Activated CD4-positive, alpha-beta T cell treated with anti-CD3 and anti-CD28 coated beads for 24 hours (primary cell): Measurements from ENCODE around the gene METTL9.
"Not testable (repeated sequence)": the region's sequence is repeated elsewhere in the genome, so short reads cannot be mapped to it uniquely, and the experiment has no call there.

Experiments
- DNase-seq, 2 donors: peaks; one replicate each; pipeline ENCODE4 v3.0.0-alpha.2; 2020; ENCODE audit warnings: low read depth in 2 of 2

The METTL9 gene

GRCh38 chr16:21659124-21659523 lies 59.7 kb downstream of the METTL9 start:
- no peak for DNase-seq

DNA sequence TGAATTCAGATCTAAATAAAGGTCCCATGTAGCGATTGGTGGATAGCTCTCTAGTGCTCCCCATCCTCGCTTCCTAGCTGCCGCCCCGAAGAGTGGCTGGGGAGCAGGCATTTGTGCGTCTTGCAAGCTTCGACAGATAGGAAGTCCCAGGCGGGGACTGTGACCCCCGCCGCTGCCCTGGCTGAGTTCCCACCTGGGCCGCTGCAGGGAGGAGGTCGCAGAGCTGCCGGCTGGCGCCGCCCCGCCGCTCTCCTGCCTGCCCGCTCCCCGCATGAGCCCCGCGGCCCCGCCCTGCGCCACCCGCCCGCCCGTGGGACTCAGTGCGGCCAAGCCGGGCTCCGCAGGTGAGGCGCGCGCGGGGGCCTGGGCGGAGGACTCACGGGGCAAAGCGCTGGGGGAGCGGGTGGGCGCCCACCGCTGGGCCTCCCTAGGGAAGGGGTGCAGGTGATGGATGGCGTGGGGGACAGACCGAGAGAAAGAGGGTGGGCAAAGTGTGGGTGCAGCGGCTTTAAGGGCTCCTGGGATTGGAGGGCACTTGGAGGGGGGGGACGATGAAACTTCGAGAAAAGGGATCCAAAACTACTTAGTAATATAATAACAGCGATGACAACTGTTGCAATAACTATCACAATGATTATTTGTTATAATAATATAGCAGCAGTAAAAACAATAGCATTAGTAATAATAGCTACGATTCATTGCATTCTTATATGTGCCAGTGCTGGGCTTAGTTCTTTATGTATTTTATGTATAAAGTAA lies 64.7 kb downstream of the METTL9 start, which contains the start of gene OTOA:
OTOA (plus strand) TSS at position 80 of the 759 bp plus-strand sequence. CDS start 14,547 bp downstream, outside the sequence.
- no peak for DNase-seq

DNA sequence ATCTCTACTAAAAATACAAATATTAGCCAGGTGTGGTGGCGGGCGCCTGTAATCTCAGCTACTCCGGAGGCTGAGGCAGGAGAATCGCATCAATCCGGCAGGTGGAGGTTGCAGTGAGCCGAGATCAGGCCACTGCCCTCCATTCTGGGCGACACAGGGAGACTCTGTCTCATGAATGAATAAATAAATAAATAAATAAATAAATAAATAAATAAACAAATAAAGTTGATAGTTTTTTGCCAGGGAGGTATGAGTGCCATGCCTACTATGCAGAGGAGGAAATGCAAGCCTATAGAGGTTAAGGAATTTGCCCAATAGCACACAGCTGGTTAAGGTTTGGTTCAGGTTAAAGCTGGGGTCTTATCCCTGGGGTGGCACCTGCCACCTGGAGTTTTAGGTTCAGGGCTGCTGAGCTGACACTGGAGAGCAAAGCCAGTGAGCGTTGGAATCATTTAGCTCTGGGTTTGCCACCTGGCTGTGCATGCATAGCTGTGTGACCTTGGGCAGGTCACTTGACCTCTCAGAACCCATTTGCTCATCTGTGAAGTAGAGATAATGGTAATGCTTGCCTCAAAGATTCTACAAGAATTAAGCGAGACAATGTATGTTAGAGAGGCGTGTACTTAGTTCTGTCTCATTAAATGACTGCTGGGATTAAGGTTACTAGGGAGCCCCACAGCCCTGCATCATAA lies 65.6 kb downstream of the METTL9 start:
- no peak for DNase-seq

- DNase-seq = no peak
Observed at GRCh38 chr16:21666772-21667171, 67.4 kb downstream of the METTL9 start.

DNA sequence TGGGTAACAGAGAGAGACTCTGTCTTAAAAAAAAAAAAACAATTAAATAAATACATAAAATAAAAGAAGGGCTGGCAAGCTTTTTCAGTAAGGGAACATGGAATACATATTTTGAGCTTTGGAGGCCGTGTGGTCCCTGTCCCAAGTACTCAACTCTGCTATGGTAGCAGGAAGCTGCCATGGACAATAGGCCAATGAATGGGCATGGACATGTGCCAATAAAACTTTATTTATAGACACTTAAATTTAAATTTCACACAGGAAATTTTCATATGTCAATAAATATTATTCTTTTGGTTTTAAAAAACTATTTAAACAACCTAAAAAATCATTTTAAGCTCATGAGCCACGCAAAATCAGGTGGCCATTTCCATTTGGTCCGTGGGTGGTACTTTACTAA lies 68.2 kb downstream of the METTL9 start:
- DNase-seq = no peak

- no peak for DNase-seq
Observed at GRCh38 chr16:21673469-21673868, 74.1 kb downstream of the METTL9 start.

DNA sequence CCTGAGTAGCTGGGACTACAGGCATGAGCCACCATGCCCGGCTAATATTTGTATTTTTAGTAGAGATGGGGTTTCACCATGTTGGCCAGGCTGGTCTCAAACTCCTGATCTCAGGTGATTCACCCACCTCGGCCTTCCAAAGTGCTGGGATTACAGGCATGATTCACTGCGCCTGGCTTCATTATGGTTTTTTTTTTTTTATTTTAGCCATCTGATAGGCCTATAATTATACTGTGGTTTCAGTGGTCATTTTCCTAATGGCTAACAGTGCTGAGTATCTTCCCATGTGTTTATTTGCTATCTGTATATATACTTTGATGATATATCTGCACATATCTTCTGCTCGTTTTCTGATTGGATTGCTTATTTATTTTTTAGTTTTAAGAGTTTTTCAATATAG lies 75.1 kb downstream of the METTL9 start:
- DNase-seq = not testable (repeated sequence)

DNA sequence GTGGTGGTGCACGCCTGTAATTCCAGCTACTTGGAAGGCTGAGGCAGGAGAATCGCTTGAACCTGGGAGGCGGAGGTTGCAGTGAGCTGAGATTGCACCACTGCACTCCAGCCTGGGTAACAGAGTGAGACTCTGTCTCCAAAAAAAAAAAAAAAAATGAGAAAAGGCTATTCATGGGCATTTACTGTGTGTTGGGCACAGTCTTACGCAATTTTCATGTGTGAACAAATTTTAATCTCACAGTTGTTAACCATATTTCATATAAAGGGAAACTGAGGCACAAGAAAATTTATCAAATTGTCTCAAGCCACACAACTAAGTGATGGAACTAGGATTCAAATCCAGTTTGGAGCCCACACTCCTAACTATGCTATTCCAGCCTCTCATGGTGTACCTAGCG lies 81.3 kb downstream of the METTL9 start:
- DNase-seq = not testable (repeated sequence)

DNA sequence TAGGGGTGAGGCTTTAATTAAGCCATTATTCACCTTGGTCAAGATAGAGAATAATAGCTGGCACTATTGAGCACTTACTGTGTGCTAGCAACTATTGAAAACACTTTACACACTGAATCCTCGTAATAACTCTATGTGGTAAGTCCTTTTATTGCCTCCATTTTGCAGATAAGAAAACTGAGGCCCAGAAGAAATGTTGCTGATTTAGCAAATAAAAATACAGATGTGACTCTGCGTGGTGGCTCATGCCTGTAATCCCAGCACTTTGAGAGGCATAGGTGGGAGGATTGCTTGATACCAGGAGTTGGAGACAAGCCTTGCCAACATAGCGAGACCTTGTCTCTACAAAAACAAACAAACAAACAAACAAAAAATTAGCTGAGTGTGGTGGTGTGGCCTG lies 83.8 kb downstream of the METTL9 start:
- no peak for DNase-seq

DNA sequence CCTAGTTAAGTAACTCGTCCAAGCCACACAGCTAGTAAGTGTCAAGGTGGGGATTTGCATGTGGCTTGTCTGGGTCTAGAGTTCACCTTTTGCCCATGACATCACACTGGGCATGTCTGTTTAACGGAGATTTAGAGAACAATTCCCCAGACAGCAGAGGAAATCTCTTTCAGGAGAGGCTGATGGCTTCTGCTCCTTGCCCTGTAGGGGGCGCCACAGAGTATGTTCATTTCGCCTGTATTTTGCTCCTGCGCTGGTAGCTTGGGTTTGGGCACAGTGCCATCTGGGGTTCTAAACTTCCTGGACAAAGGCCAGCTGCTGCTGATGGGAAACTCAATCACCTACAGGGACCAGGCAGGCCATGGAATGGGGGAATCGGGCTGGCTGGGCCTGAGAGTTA lies 84.8 kb downstream of the METTL9 start:
- DNase-seq = peak; percentile 16 to 45

DNA sequence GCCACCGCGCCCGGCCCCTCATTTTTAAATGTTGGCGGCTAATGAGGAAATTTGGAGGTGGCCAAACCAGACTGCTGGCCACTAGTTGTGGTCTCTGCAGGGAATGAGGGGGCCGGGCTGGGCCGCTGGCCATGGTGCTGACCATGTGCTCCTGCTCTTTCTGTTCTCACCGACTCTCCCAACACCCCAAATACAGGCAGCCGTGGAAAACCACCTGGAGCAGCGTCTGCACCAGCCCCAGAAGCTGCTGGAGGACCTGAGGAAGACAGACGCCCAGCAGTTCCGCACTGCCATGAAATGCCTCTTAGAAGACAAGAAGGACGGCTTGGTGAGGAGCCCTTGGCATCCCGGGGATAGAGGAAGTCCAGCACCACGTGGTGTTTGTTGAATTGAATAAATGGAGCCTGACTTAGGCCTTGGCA lies 85.7 kb downstream of the METTL9 start:
- no peak for DNase-seq

- DNase-seq = no peak
Observed at GRCh38 chr16:21689107-21689506, 89.7 kb downstream of the METTL9 start.

- not testable (repeated sequence) for DNase-seq
Observed at GRCh38 chr16:21690967-21691366, 91.6 kb downstream of the METTL9 start.

- no peak for DNase-seq
Observed at GRCh38 chr16:21694609-21695008, 95.2 kb downstream of the METTL9 start.

- DNase-seq = no peak
Observed at GRCh38 chr16:21697032-21697431, 97.7 kb downstream of the METTL9 start.

DNA sequence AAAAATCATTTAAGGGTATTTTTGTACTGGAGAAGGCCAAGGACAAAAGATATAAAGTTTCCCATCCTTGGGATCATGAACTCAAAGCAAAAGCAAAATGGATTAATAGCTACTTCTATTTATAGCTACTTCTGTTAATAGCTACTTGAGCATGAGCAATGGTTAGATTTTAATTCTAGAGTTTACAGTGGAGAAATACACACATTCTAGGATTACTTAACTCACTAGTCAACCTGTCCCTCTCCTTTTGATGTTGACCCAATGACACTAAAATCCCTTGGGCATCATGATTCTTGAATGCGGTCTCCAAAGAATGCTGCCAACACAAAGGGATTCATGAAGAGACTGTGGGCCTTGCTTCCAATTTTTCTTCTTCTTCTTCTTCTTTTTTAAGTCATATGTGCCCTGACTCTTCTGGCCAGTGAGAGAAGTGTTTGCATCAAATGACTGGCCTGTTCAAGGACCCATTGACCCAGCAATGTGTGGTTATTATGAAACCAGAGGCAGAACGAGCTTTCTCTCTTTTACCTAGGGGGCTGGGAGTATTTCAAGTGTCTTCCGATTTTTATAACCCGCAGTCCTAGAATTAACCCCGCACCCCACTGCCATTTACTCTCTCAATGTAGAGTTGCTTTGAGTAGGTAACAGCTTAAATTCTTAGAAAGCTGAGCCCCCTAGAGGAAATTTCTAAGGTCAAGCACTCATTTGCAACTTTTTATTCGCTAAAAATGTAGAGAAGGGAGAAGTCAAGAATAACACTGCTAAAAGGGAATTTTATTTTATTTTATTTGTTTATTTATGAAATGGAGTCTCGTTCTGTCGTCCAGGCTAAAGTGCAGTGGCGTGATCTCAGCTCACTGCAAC lies 99.0 kb downstream of the METTL9 start:
- no peak for DNase-seq

- DNase-seq = no peak
Observed at GRCh38 chr16:21701271-21701670, 101.9 kb downstream of the METTL9 start.

DNA sequence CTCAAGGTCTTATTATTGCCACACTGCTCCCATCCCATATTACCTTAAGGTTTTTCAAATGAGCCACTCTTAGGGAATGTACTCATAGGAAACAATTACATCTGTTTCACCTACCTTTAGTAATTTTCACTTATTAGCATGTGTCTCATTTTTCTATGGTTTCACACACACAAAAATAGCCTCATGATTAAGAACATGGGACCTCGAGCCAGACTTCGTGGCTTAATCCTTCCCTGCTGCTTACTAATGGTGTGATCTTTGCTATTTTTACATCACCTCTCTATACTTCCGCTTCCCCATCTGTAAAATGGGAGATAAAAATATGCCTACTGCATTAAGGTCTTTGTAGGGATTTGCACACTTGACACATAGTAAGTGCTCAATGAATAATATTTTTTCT lies 102.9 kb downstream of the METTL9 start:
- no peak for DNase-seq

DNA sequence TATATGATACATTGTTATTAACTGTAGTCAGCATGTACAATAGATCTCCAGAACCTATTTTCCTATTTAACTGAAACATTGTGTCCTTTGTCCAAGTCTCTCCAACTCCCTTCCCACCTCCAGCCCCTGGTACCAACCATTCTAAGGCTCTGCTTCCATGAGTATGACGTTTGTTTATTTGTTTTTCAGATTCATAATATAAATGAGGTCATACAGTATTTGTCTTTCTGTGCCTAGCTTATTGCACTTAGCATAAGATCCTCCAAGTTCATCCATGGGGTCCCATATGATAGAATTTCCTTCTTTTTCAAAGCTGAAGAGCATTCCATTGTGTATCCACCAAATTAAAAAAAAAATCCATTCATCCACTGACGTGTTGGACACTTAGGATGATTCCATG lies 103.8 kb downstream of the METTL9 start:
- DNase-seq = no peak

- DNase-seq = no peak
Observed at GRCh38 chr16:21703589-21704174, 104.3 kb downstream of the METTL9 start.

GRCh38 chr16:21704266-21704665 lies 104.9 kb downstream of the METTL9 start:
- no peak for DNase-seq

DNA sequence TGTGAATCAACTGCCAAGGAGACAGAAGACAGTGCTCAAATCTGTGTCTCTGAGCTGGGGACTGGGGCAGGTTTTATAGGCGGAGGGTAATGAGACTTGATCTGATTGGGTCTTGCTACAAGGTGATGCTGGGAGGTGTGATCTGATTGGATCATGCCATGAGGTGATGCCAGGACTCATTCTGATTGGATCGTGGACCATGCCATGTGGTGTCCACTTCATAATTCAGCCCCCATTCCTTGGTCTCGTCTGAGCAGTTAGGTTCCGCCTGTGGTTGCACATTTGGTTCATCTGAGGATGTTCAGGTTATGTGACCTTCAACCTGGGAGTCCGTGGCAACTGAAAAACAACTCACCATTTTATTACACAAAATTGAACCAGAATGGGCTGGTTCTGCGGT lies 105.4 kb downstream of the METTL9 start:
- DNase-seq = no peak
